ENCODE results near the gene NSD1. TPM values are rescaled to one million over a fixed set of nuclear protein-coding genes. Genes with fewer than 3 reads are reported as not detected.

NSD1 gene
- total and polyA plus RNA-seq, 9 of the 15 experiments (the other 6 are each of a cell fraction or from before 2014, with no cell fraction given) = 3.8 to 51.0 (median 24.7) TPM

GRCh38 chr5:177309351-177310191 lies 176.0 kb downstream of the NSD1 start (continued):
- TF ChIP-seq CUX1 (CRISPR knock-in tag; IDR thresholded peaks at IDR 0.05) (no peak), WHSC1 (IDR thresholded peaks at IDR 0.05; ENCODE audit: low read length) (no peak), HINFP (tag; conservative IDR thresholded peaks at IDR 0.05; ENCODE audit: low read depth) (no peak), DIDO1 (tag; IDR thresholded peaks at IDR 0.05; ENCODE audit: low read depth) (no peak), STAT5B (CRISPR knock-in tag; IDR thresholded peaks at IDR 0.05) (no peak), ZNF121 (CRISPR knock-in tag; conservative IDR thresholded peaks at IDR 0.05) (no peak), ELF1 (tag; IDR thresholded peaks at IDR 0.05) (no peak), BRF1 (IDR thresholded peaks at IDR 0.05; ENCODE audit: borderline replicate concordance, extremely low read depth, insufficient read length) (no peak), THRA (IDR thresholded peaks at IDR 0.05) (no peak), IFI16 (CRISPR knock-in tag; IDR thresholded peaks at IDR 0.05) (no peak), GATA2 (CRISPR knock-in tag; IDR thresholded peaks at IDR 0.05) (0 out of 2 replicates have a peak, but pooled peaks have one; percentile 32), ELK3 (CRISPR knock-in tag; IDR thresholded peaks at IDR 0.05) (no peak), HDAC6 (IDR thresholded peaks at IDR 0.05; ENCODE audit: low read depth, low read length) (no peak), RBBP5 (IDR thresholded peaks at IDR 0.05; ENCODE audit: borderline replicate concordance, insufficient read depth, low read length, poor library complexity, severe bottlenecking) (no peak), KLF1 (tag; IDR thresholded peaks at IDR 0.05) (no peak), GTF2B (IDR thresholded peaks at IDR 0.05; ENCODE audit: extremely low read depth, insufficient read length) (no peak)

All from K562 (cell line).